ENCODE data around the gene EIF4H. TPM values are rescaled to one million over a fixed set of nuclear protein-coding genes. Genes with fewer than 3 reads are reported as not detected.
"Not testable (repeated sequence)": the region's sequence is repeated elsewhere in the genome, so short reads cannot be mapped to it uniquely, and the experiment has no call there.

The EIF4H gene
- total and polyA plus RNA-seq, 2 experiments from 2014 or later: 228 to 305 TPM

- Histone ChIP-seq H3K27me3 (replicated peaks; ENCODE audit: insufficient read depth) (no peaks in the 10 kb centered on the region), H3K4me2 (ENCODE audit: unreplicated experiment) (no peak overlapping the region), H3F3A (ENCODE audit: insufficient read depth) (no peaks in the 10 kb centered on the region), H3K4me1 (ENCODE audit: insufficient read depth) (no peaks in the 10 kb centered on the region), H4K20me1 (ENCODE audit: insufficient read depth) (no peaks in the 10 kb centered on the region), H3K9me3 (ENCODE audit: low read depth) (no peaks in the 10 kb centered on the region), H3K79me2 (ENCODE audit: insufficient read depth) (no peaks in the 10 kb centered on the region), H3K9ac (no peak overlapping the region), H3K9me2 (ENCODE audit: insufficient read depth) (no peaks in the 10 kb centered on the region), H3K4me3 (no peak overlapping the region), H3K36me3 (ENCODE audit: low read depth) (no peaks in the 10 kb centered on the region), H3K27ac (no peak overlapping the region), H2AFZ (no peak overlapping the region)
- TF ChIP-seq EZH2phosphoT487 (IDR thresholded peaks at IDR 0.05; ENCODE audit: insufficient read depth, low read depth) (no peak), EZH2 (IDR thresholded peaks at IDR 0.05; ENCODE audit: insufficient read depth, poor library complexity, severe bottlenecking) (no peak)
- in situ Hi-C loops (cut with MboI): no loop called here
- DNase-seq: no peak
- WGBS, 2 experiments (ENCODE audit: low coverage in 1 of 2, low lambda C conversion rate in 2 of 2, missing lambda C conversion rate in 2 of 2): 80 to 84% methylated on average over 9 of the region's 9 CpGs
These were observed 18.3 kb upstream of the EIF4H start for GRCh38 chr7:74155810-74156395.

- WGBS, 2 experiments (ENCODE audit: low coverage in 1 of 2, low lambda C conversion rate in 2 of 2, missing lambda C conversion rate in 2 of 2): 94 to 97% methylated on average over 9 of the region's 9 CpGs
- in situ Hi-C loops (cut with MboI): no loop called here
These were observed 16.6 kb upstream of the EIF4H start for GRCh38 chr7:74157605-74158004.

GRCh38 chr7:74164985-74165456, 9.1 kb upstream of the EIF4H start:
- H3K27ac ChIP-seq: no peak overlapping the region
- peak overlapping the region; percentile 12; the same call in 1 of the 2 replicates for H2AFZ ChIP-seq
- no peaks in the 10 kb centered on the region for H3K36me3 ChIP-seq (ENCODE audit: low read depth)
- H3K79me2 ChIP-seq (ENCODE audit: insufficient read depth): no peaks in the 10 kb centered on the region
- H3K4me1 ChIP-seq (ENCODE audit: insufficient read depth): no peaks in the 10 kb centered on the region
- peak; percentile 57 for DNase-seq
- no peak overlapping the region for H3K4me3 ChIP-seq
- no peaks in the 10 kb centered on the region for H3K9me2 ChIP-seq (ENCODE audit: insufficient read depth)
- H3F3A ChIP-seq (ENCODE audit: insufficient read depth): no peaks in the 10 kb centered on the region
- H3K9me3 ChIP-seq (ENCODE audit: low read depth): no peaks in the 10 kb centered on the region
- H3K9ac ChIP-seq: no peak overlapping the region
- in situ Hi-C loops (cut with MboI): no loop called here
- no peak overlapping the region for H3K4me2 ChIP-seq (ENCODE audit: unreplicated experiment)
- TF ChIP-seq EZH2 (IDR thresholded peaks at IDR 0.05; ENCODE audit: insufficient read depth, poor library complexity, severe bottlenecking) (no peak), EZH2phosphoT487 (IDR thresholded peaks at IDR 0.05; ENCODE audit: insufficient read depth, low read depth) (no peak)
- H3K27me3 ChIP-seq (replicated peaks; ENCODE audit: insufficient read depth): no peaks in the 10 kb centered on the region
- 48 to 55% methylated on average over 7 of the region's 7 CpGs for WGBS, 2 experiments (ENCODE audit: low coverage in 1 of 2, low lambda C conversion rate in 2 of 2, missing lambda C conversion rate in 2 of 2)
- no peaks in the 10 kb centered on the region for H4K20me1 ChIP-seq (ENCODE audit: insufficient read depth)

More at GRCh38 chr7:74157605-74158004, 16.6 kb upstream of the EIF4H start:
- no peak for TF ChIP-seq EZH2phosphoT487 (IDR thresholded peaks at IDR 0.05; ENCODE audit: insufficient read depth, low read depth)
- no peak for TF ChIP-seq EZH2 (IDR thresholded peaks at IDR 0.05; ENCODE audit: insufficient read depth, poor library complexity, severe bottlenecking)
- Histone ChIP-seq H3K9me2 (ENCODE audit: insufficient read depth) (no peaks in the 10 kb centered on the region), H3K79me2 (ENCODE audit: insufficient read depth) (no peaks in the 10 kb centered on the region), H3F3A (ENCODE audit: insufficient read depth) (no peaks in the 10 kb centered on the region), H4K20me1 (ENCODE audit: insufficient read depth) (no peaks in the 10 kb centered on the region), H3K9ac (no peak overlapping the region), H3K27me3 (replicated peaks; ENCODE audit: insufficient read depth) (no peaks in the 10 kb centered on the region), H3K4me2 (ENCODE audit: unreplicated experiment) (no peak overlapping the region), H3K9me3 (ENCODE audit: low read depth) (no peaks in the 10 kb centered on the region), H3K36me3 (ENCODE audit: low read depth) (no peaks in the 10 kb centered on the region), H3K4me3 (no peak overlapping the region), H3K27ac (no peak overlapping the region), H2AFZ (no peak overlapping the region), H3K4me1 (ENCODE audit: insufficient read depth) (no peaks in the 10 kb centered on the region)
- DNase-seq: no peak

- Histone ChIP-seq H3K4me3 (no peak overlapping the region), H3K79me2 (ENCODE audit: insufficient read depth) (no peaks in the 10 kb centered on the region), H3K9ac (no peak overlapping the region), H3K27me3 (replicated peaks; ENCODE audit: insufficient read depth) (no peaks in the 10 kb centered on the region), H3K9me3 (ENCODE audit: low read depth) (no peaks in the 10 kb centered on the region), H3K9me2 (ENCODE audit: insufficient read depth) (no peaks in the 10 kb centered on the region), H3K36me3 (ENCODE audit: low read depth) (no peaks in the 10 kb centered on the region), H4K20me1 (ENCODE audit: insufficient read depth) (no peaks in the 10 kb centered on the region), H3K4me2 (ENCODE audit: unreplicated experiment) (no peak overlapping the region), H3K4me1 (ENCODE audit: insufficient read depth) (no peaks in the 10 kb centered on the region), H3K27ac (no peak overlapping the region), H2AFZ (no peak overlapping the region), H3F3A (ENCODE audit: insufficient read depth) (no peaks in the 10 kb centered on the region)
- WGBS, 2 experiments (ENCODE audit: low coverage in 1 of 2, low lambda C conversion rate in 2 of 2, missing lambda C conversion rate in 2 of 2): 93 to 97% methylated on average over 14 to 15 of the region's 15 CpGs
- DNase-seq: no peak
- in situ Hi-C loops (cut with MboI): no loop called here
- TF ChIP-seq EZH2phosphoT487 (IDR thresholded peaks at IDR 0.05; ENCODE audit: insufficient read depth, low read depth) (no peak), EZH2 (IDR thresholded peaks at IDR 0.05; ENCODE audit: insufficient read depth, poor library complexity, severe bottlenecking) (no peak)
These were observed 8.1 kb upstream of the EIF4H start for GRCh38 chr7:74165867-74166593.

- H3K79me2 ChIP-seq (ENCODE audit: insufficient read depth); H3K4me2 ChIP-seq (ENCODE audit: unreplicated experiment); H3K9ac ChIP-seq; DNase-seq; H3K4me1 ChIP-seq (ENCODE audit: insufficient read depth); H3K36me3 ChIP-seq (ENCODE audit: low read depth); H3F3A ChIP-seq (ENCODE audit: insufficient read depth); H2AFZ ChIP-seq; H3K9me2 ChIP-seq (ENCODE audit: insufficient read depth); H3K27me3 ChIP-seq (replicated peaks; ENCODE audit: insufficient read depth); H3K9me3 ChIP-seq (ENCODE audit: low read depth); H4K20me1 ChIP-seq (ENCODE audit: insufficient read depth); in situ Hi-C loops (cut with MboI); H3K4me3 ChIP-seq; H3K27ac ChIP-seq: not testable (repeated sequence)
- 95 to 96% methylated on average over 6 of the region's 6 CpGs for WGBS, 2 experiments (ENCODE audit: low coverage in 1 of 2, low lambda C conversion rate in 2 of 2, missing lambda C conversion rate in 2 of 2)
These were observed 6.8 kb upstream of the EIF4H start for GRCh38 chr7:74167324-74167723.
